Right lobe of liver (tissue), 4 donors: ENCODE data around the gene ATP6V0A1.

Source experiments
- POLR2A ChIP-seq: fragments of 450-650 bp; IDR thresholded peaks from one replicate; pipeline ENCODE4 v1.6.1; 2017; ENCODE audit warnings: antibody characterized with exemption, mild to moderate bottlenecking
- TF ChIP-seq, protein P1 (sequence below), 4 donors: fragments of 200-600 bp in 3 of 4; fragments of 450-650 bp in 1 of 4; IDR thresholded peaks; one replicate each; pipeline versions ENCODE4 v1.5.1 to v1.8.0; 2016 to 2022; ENCODE audit warnings: antibody characterized with exemption in 4 of 4, mild to moderate bottlenecking in 2 of 4
- donor health status: DM: no; HTN: no; CAD: no.
- donor health status: DM: no; HTN: no; CAD: no.
- donor health status: DM: no; HTN: yes; CAD: no.

DNA sequence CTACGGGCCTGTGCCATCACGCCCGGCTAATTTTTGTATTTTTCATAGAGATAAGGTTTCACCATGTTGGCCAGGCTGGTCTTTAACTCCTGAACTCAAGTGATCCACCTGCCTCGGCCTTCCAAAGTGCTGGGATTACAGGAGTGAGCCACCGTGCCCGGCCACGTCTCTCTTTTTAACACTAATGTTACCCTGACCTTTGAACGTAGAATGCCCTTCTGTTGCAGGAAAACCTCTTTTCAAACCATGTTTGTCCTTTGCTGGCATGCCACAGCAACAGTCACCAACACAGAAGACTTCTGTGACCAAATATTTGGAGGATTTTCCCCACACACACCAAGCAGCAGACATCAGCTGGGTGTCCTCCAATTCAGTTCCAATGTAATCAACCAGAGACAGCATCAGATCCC lies 86.2 kb downstream of the ATP6V0A1 start:
- TF ChIP-seq POLR2A = no peak
- TF ChIP-seq, protein P1, sequence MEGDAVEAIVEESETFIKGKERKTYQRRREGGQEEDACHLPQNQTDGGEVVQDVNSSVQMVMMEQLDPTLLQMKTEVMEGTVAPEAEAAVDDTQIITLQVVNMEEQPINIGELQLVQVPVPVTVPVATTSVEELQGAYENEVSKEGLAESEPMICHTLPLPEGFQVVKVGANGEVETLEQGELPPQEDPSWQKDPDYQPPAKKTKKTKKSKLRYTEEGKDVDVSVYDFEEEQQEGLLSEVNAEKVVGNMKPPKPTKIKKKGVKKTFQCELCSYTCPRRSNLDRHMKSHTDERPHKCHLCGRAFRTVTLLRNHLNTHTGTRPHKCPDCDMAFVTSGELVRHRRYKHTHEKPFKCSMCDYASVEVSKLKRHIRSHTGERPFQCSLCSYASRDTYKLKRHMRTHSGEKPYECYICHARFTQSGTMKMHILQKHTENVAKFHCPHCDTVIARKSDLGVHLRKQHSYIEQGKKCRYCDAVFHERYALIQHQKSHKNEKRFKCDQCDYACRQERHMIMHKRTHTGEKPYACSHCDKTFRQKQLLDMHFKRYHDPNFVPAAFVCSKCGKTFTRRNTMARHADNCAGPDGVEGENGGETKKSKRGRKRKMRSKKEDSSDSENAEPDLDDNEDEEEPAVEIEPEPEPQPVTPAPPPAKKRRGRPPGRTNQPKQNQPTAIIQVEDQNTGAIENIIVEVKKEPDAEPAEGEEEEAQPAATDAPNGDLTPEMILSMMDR (IDR thresholded peaks at IDR 0.05) = no peak
